HPDE6-E6E7 (cell line): Measurements from ENCODE around the gene DPY19L2.
"Not testable (repeated sequence)": the region's sequence is repeated elsewhere in the genome, so short reads cannot be mapped to it uniquely, and the experiment has no call there.

ENCODE experiments used
- DNase-seq: peaks from one replicate; pipeline ENCODE4 v3.0.0; 2011; ENCODE audit warnings: missing footprints; ENCODE audit errors: extremely low spot score

The DPY19L2 gene

DNA sequence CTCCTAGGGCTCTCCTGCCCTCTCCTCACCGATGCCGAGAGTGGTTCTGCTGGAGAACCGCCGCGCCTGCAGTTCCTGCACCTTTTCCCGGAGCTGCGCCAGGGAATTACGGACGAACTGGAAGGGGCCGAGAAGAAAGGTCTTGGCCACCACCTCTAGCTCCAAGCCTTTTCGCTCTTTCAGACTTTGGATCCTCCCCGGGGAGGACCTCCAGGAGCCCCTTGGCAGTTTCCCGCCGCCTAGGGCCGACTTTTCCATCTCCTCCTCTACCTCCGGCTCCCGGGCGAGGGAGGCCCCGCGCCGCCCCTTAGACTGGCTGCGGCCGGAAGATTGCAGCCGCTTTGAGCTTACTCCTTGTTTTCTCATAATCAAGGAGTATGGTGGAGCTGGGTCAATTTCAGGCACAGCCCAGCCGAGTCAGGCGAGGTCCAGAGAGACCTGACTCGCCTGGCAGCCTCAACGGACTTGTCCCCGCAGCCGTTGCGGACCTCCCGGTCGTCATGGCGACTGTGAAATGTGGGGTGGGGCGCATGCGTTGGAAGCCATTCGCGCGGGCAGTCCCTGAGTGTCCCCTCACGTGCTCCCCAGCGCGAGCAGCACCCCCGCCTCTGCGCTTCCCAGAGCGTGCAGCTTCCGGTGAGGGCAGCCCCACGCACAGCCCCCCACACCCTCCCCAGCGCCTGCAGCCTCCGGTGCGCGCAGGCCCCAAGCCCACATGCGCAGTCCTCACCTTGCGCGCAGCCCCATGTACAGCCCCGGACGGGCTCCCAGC is at the start of gene DPY19L2:
Gene DPY19L2 (minus strand): TSS at position 466 of the 772 bp plus-strand sequence. CDS start 100 bp downstream, at position 366.
- no peak for DNase-seq

- not testable (repeated sequence) for DNase-seq
Measured at GRCh38 chr12:63716891-63717290, 48.6 kb upstream of the DPY19L2 start.

DNA sequence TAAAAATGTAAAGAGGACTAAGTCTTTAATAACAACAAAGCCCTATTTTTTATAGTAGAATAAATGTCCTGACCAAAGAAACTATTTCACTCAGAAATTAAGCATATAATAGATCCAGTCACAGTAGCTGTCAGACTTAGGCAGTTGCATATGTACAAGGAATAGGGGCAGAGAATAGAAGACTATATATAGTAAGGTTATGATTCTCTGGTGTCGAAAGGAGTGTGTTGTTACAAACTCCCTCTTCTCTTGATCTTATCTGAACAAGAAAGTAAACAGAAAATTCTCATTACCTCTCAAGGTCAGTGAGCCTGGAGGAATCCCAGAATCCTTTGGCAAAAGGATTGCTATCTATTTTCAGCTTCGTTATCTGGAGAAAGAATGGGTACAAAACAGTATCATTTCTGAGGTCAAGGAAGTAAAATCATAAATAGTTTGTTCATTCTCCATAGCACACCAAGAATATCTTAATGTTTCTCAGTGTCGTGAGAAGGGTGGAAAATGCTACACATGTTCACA is 46.9 kb upstream of the DPY19L2 start:
- not testable (repeated sequence) for DNase-seq

DNA sequence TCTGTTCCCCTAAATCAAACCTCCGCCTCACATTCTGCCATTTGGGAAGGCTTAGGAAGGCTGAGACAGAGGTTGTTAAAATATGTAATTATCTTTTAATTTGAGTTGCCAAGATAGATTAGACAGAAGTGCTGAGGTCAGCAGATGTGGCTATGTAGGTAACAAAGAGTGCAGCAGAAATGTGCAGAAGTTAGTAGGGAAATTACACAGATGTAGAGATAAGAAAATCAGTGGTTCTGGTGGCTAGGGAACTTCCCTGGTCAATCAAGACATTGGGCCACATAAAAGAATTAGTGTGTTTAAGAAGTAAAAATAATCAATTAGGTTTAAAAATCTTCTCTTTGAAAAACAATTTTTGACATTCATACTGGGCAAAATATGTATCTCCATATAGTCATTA is 46.1 kb upstream of the DPY19L2 start:
- not testable (repeated sequence) for DNase-seq

DNA sequence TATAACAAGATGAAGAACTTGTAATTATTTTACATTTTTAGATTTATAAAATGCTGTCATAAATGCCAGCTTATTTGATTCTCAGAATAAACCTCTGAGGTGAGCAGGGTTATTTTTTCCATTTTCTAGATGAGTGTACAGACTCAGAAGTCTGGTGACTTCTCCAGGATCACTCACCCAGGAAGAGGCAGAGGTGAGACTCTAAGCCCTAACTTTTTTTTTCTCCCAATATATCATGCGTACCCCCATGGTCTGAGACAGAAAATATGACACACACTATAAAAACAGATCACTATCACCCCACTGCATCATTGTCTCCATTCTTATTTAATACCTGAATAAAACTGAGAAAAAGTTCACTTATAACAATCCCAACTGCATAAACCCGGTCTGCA is 45.4 kb upstream of the DPY19L2 start:
- not testable (repeated sequence) for DNase-seq

DNA sequence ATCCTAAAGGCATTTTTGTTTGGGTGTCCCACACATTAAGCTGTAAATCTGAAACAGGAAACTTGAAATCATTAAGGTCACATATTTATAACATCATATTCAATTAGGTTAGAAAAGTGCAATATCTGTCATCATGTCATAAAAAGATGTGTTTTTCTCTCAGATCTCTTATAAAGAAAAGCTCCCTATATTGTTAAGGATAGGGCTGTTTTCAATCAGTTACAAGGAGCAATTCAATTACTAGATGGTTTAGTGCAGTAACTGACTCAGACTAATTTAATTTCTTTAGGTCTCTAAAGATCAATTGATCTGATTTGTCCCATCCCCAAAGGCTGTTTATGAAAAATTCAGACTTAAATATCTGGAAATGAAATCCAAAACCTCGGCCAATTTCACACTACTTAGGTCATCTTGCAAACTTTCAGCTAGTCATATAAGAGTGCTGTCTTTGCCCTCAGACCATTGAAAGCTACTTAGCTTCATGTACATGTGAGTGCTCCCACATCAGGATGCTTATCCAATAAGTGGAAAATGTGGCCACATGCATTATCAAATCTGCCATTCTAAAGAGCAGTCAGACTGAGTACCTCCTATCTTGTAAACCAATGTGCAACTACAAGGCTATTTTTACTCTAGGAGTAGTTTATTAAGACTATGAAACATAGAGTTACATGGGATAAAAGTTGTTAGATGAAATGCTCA is 44.8 kb upstream of the DPY19L2 start:
- not testable (repeated sequence) for DNase-seq

- not testable (repeated sequence) for DNase-seq
Measured at GRCh38 chr12:63712376-63712974, 44.2 kb upstream of the DPY19L2 start.

DNA sequence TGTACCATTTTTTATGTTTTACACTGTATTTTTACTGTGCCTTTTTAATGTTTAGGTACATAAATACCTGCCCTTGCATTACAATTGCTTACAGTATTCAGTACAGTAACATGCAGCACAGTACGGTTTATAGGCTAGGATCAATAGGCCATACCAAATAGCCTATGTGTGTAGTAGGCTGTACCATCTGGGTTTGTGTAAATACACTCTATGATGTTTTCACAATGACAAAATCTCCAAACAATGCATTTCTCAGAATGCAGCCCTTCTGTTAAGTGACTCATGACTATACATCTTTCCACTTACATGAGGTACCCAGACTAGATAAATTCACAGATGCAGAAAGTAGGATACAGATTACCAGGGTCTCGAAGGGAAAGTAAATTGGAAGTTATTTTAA is 43.0 kb upstream of the DPY19L2 start:
- not testable (repeated sequence) for DNase-seq

- no peak for DNase-seq
Measured at GRCh38 chr12:63706336-63706735, 38.0 kb upstream of the DPY19L2 start.

GRCh38 chr12:63699678-63700382 is 31.5 kb upstream of the DPY19L2 start:
- not testable (repeated sequence) for DNase-seq

DNA sequence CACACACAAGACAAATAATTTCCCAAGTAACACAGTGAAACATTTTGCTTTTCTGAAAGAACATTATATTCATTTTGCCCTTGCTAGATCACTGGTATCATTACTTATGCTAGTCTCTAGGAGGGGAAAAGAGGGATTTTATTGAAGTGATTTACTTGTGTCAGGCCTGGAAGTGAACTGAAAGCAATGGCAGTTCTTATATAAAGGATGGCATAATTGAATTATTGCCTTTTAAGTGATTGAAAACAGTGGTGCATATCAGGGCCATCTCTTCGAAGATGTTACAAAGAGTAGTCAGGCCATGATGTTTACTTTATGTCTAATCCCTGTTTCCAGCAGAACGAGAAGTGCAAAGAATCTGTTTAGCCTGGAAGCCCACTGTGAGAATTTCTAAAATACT is 30.7 kb upstream of the DPY19L2 start:
- not testable (repeated sequence) for DNase-seq

DNA sequence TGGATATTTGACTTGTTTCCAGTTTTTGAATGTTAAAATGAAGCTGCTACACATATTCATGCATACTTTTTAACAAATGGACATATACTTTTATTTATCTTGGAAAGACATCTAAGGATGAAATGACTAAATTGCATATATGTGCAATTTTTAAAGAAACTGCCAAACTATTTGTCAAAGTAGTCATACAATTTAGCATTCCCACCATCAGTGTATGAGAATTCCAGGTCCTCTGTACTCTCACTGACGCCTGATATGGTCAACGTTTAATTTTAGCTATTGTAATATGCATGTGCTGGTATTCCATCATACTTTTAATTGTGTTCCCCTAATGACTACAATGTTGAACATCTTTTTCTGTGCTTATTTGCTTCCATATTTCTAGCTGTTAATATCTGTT is 22.5 kb upstream of the DPY19L2 start:
- not testable (repeated sequence) for DNase-seq

DNA sequence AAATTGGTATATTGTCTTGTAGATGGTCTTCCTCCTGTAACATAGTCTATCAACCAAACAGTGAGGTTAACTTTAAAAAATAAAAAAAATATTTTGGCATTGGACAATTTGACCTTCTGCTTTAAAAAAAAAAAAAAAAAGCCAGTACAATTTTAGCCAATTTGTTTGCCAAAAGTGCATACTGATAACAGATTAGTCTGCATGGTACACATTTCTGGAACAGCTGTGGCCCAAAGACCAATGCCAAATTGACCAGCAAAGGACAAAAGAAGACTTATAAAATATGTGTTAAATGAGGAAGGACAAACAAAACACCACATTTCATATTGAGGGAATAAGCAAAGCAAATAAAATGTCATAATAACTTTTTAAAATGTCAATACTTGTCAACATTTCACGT is 20.8 kb upstream of the DPY19L2 start:
- DNase-seq = not testable (repeated sequence)

DNA sequence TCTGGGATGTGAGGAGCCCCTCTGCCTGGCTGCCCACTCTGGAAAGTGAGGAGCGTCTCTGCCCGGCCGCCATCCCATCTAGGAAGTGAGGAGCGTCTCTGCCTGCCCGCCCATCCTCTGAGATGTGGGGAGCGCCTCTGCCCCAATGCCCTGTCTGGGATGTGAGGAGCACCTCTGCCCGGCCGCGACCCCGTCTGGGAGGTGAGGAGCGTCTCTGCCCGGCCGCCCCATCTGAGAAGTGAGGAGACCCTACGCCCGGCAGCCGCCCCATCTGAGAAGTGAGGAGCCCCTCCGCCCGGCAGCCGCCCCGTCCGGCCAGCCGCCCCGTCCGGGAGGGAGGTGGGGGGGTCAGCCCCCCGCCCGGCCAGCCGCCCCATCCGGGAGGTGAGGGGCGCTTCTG is 18.3 kb upstream of the DPY19L2 start:
- not testable (repeated sequence) for DNase-seq

- not testable (repeated sequence) for DNase-seq
Measured at GRCh38 chr12:63685789-63686188, 17.5 kb upstream of the DPY19L2 start.

DNA sequence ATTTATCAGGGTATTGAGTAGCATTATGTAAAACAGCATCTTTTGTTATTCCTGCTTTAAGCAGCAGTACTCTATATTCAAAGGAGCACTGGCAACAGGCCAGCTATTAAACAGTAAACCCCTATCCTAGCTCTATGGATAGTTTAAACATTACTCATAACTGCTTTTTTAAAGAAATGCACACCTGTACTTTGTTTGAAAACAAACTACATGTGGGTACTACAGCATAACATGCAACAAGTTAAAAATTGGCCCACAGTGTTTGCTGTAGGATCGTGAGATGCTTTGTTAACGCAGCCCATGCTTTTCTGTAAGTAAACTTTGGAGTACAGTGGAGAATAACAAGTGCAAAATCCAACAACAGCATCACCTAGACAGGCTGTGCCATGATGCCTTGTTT is 14.3 kb upstream of the DPY19L2 start:
- not testable (repeated sequence) for DNase-seq

GRCh38 chr12:63680758-63681157 is 12.5 kb upstream of the DPY19L2 start:
- not testable (repeated sequence) for DNase-seq

GRCh38 chr12:63672550-63672949 is 4.3 kb upstream of the DPY19L2 start:
- not testable (repeated sequence) for DNase-seq

- DNase-seq = not testable (repeated sequence)
Measured at GRCh38 chr12:63669936-63670335, 1.6 kb upstream of the DPY19L2 start.

- DNase-seq = not testable (repeated sequence)
Measured at GRCh38 chr12:63669427-63669826, 1.1 kb upstream of the DPY19L2 start.

DNA sequence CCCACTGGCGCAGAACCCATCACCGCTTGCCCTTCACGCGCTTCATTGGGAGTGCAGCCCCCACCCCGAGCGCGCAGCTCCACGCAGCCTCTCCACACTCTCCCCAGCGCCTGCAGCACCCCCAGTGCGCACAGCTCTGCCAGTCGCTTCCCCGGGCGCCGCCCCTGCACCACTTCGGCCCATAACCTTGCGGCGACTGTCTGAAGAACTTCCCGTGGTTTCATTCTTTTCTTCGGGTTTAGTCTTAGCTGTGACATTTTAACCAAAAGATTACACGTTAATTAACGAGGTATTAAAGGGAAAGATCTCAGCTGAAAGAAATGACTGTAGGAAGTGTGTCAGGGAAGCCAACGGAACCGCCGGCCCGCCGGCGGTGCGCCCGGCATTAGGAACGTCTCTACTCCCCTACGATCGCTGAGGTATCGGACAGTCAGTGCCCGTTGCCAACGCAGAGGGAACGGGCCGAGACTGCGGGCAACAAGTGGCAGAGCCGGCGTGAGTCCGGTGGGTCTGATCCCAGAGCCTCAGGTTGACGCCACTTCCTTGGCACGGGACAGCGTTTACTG is 590 bp upstream of the DPY19L2 start:
- DNase-seq = not testable (repeated sequence)
